ENCODE results near the gene CMPK1. TPM values are rescaled to one million over a fixed set of nuclear protein-coding genes. Genes with fewer than 3 reads are reported as not detected.

The CMPK1 gene
- total and polyA plus RNA-seq, 10 of the 15 experiments (the other 5 are each of a cell fraction or from before 2014, with no cell fraction given): 43.7 to 159 (median 85.6) TPM

DNA sequence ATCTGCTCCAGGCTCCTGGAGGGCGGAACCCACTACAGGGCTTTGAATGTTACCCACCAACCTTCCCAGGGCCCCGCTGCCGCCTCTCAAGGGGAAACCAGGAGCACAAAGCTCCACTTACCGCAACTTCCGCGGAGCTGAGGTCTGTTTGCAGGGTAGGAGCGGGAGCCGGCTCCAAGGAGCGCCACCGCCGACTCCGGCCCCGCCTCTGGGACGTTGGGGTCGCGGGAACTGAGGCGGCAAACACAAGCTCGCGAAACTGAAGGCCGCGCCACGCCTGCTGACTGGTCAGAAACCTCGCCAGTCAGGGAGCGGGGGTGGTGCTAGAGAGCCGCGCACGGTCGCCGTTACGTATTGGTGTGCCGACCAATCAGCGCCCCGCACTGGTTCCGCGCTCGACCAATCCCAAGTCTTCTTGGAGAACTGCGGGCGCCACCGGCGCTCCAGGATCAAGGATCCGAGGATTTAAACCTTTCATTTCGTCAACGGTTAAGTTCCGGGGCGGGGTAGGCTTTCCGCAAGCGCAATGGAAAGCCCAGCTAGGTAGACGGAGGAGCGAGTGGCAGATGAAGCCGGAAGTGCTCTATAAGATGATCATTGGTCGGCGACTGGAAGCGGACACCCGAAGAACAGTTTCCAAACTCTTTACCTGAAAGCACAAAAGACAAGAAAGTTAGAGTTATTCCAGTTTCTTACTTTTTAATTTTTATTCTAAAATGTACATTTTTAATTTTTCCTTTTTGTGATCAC is 19.5 kb upstream of the CMPK1 start, which contains the start of gene STIL (continued):
- TF ChIP-seq SRF (IDR thresholded peaks at IDR 0.05; ENCODE audit: low read depth in 2 of 2, low read length in 2 of 2) (0 out of 4 replicates have a peak, but pooled peaks of 1 of the 2 experiments have one; percentile 37), ZNF384 (IDR thresholded peaks at IDR 0.05; ENCODE audit: borderline replicate concordance, low read depth, low read length) (no peak), RUNX3 (IDR thresholded peaks at IDR 0.05; ENCODE audit: low read length) (peak; percentile 16; the same call in 1 of the 2 replicates), NFXL1 (IDR thresholded peaks at IDR 0.05; ENCODE audit: borderline replicate concordance) (no peak), CREB1 (IDR thresholded peaks at IDR 0.05; ENCODE audit: low read depth) (peak; percentile 93), ASH2L (IDR thresholded peaks at IDR 0.05; ENCODE audit: borderline replicate concordance, low read depth) (no peak), SMC3 (IDR thresholded peaks at IDR 0.05; ENCODE audit: borderline replicate concordance, low read length) (no peak), BACH1 (IDR thresholded peaks at IDR 0.05; ENCODE audit: borderline replicate concordance) (no peak), KDM1A (IDR thresholded peaks at IDR 0.05; ENCODE audit: borderline replicate concordance) (no peak), CREM (IDR thresholded peaks at IDR 0.05; ENCODE audit: low read depth) (peak; percentile 80), NFYA (IDR thresholded peaks at IDR 0.05; ENCODE audit: borderline replicate concordance, low read depth, low read length) (peak; percentile 63; the same call in 1 of the 2 replicates), POU2F2 (IDR thresholded peaks at IDR 0.05; ENCODE audit: borderline replicate concordance, low read depth, low read length) (peak; percentile 22; the same call in 1 of the 3 replicates), MTA3 (IDR thresholded peaks at IDR 0.05; ENCODE audit: borderline replicate concordance, low read length) (no peak), TCF12 (IDR thresholded peaks at IDR 0.05; ENCODE audit: low read depth, low read length) (no peak), EED (IDR thresholded peaks at IDR 0.05; ENCODE audit: low read depth) (0 out of 2 replicates have a peak, but pooled peaks have one; percentile 66), YBX1 (IDR thresholded peaks at IDR 0.05) (no peak)
- TF ChIP-seq, protein P1, sequence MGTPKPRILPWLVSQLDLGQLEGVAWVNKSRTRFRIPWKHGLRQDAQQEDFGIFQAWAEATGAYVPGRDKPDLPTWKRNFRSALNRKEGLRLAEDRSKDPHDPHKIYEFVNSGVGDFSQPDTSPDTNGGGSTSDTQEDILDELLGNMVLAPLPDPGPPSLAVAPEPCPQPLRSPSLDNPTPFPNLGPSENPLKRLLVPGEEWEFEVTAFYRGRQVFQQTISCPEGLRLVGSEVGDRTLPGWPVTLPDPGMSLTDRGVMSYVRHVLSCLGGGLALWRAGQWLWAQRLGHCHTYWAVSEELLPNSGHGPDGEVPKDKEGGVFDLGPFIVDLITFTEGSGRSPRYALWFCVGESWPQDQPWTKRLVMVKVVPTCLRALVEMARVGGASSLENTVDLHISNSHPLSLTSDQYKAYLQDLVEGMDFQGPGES (IDR thresholded peaks at IDR 0.05): peak; percentile 89
- TF ChIP-seq, protein P2, sequence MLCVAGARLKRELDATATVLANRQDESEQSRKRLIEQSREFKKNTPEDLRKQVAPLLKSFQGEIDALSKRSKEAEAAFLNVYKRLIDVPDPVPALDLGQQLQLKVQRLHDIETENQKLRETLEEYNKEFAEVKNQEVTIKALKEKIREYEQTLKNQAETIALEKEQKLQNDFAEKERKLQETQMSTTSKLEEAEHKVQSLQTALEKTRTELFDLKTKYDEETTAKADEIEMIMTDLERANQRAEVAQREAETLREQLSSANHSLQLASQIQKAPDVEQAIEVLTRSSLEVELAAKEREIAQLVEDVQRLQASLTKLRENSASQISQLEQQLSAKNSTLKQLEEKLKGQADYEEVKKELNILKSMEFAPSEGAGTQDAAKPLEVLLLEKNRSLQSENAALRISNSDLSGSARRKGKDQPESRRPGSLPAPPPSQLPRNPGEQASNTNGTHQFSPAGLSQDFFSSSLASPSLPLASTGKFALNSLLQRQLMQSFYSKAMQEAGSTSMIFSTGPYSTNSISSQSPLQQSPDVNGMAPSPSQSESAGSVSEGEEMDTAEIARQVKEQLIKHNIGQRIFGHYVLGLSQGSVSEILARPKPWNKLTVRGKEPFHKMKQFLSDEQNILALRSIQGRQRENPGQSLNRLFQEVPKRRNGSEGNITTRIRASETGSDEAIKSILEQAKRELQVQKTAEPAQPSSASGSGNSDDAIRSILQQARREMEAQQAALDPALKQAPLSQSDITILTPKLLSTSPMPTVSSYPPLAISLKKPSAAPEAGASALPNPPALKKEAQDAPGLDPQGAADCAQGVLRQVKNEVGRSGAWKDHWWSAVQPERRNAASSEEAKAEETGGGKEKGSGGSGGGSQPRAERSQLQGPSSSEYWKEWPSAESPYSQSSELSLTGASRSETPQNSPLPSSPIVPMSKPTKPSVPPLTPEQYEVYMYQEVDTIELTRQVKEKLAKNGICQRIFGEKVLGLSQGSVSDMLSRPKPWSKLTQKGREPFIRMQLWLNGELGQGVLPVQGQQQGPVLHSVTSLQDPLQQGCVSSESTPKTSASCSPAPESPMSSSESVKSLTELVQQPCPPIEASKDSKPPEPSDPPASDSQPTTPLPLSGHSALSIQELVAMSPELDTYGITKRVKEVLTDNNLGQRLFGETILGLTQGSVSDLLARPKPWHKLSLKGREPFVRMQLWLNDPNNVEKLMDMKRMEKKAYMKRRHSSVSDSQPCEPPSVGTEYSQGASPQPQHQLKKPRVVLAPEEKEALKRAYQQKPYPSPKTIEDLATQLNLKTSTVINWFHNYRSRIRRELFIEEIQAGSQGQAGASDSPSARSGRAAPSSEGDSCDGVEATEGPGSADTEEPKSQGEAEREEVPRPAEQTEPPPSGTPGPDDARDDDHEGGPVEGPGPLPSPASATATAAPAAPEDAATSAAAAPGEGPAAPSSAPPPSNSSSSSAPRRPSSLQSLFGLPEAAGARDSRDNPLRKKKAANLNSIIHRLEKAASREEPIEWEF (IDR thresholded peaks at IDR 0.05; ENCODE audit: insufficient replicate concordance, low read depth, low read length): no peak
- TF ChIP-seq, protein P3, sequence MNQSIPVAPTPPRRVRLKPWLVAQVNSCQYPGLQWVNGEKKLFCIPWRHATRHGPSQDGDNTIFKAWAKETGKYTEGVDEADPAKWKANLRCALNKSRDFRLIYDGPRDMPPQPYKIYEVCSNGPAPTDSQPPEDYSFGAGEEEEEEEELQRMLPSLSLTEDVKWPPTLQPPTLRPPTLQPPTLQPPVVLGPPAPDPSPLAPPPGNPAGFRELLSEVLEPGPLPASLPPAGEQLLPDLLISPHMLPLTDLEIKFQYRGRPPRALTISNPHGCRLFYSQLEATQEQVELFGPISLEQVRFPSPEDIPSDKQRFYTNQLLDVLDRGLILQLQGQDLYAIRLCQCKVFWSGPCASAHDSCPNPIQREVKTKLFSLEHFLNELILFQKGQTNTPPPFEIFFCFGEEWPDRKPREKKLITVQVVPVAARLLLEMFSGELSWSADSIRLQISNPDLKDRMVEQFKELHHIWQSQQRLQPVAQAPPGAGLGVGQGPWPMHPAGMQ (IDR thresholded peaks at IDR 0.05; ENCODE audit: borderline replicate concordance): no peak
- TF ChIP-seq, protein P4, sequence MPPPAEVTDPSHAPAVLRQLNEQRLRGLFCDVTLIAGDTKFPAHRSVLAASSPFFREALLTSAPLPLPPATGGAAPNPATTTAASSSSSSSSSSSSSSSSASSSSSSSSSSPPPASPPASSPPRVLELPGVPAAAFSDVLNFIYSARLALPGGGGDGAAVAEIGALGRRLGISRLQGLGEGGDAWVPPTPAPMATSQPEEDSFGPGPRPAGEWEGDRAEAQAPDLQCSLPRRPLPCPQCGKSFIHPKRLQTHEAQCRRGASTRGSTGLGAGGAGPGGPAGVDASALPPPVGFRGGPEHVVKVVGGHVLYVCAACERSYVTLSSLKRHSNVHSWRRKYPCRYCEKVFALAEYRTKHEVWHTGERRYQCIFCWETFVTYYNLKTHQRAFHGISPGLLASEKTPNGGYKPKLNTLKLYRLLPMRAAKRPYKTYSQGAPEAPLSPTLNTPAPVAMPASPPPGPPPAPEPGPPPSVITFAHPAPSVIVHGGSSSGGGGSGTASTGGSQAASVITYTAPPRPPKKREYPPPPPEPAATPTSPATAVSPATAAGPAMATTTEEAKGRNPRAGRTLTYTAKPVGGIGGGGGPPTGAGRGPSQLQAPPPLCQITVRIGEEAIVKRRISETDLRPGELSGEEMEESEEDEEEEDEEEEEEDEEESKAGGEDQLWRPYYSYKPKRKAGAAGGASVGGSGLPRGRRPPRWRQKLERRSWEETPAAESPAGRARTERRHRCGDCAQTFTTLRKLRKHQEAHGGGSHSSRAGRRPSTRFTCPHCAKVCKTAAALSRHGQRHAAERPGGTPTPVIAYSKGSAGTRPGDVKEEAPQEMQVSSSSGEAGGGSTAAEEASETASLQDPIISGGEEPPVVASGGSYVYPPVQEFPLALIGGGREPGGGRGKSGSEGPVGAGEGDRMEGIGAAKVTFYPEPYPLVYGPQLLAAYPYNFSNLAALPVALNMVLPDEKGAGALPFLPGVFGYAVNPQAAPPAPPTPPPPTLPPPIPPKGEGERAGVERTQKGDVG (CRISPR knock-in tag; IDR thresholded peaks at IDR 0.05): no peak
